IMR-90 (cell line): ENCODE results near the gene GMEB2. TPM values are rescaled to one million over a fixed set of nuclear protein-coding genes. Genes with fewer than 3 reads are reported as not detected.
A peak's percentile ranks its signal among the peaks of the same experiment; 100 is the strongest.

ENCODE experiments used
- ATAC-seq: fragments of 200-7000 bp; cut with Tn5 transposase; 2 replicates; pipeline ENCODE4 v1.9.1; 2020; ENCODE audit warnings: low read depth, mild to moderate bottlenecking, moderate library complexity
- BruUV-seq: library from RNA; stranded (reverse); fragments of 400-500 nt; replicated peaks from 2 replicates; lab custom pipeline; 2021; lab: Mats Ljungman, UMichigan
- CTCF ChIA-PET: fragments of 300-600 bp; formaldehyde crosslinking; extraction: SDS; loops from one replicate; lab custom pipeline; 2021; ENCODE audit warnings: antibody characterized with exemption; lab: Yijun Ruan, JAX
- POLR2A ChIA-PET: fragments of 300-600 bp; sonication (Branson Sonifier 250); formaldehyde crosslinking; loops from one replicate; lab custom pipeline; 2022; ENCODE audit warnings: antibody characterized with exemption; ENCODE audit not compliant: unreplicated experiment; lab: Charles Lee
- DNase-seq: peaks from one replicate; pipeline ENCODE4 v3.0.0; 2013
- H2AFZ ChIP-seq: replicated peaks from 2 replicates; pipeline ENCODE3; 2013; ENCODE audit warnings: low read length, mild to moderate bottlenecking; ENCODE audit not compliant: poor library complexity
- H2AK5ac ChIP-seq: 2 replicates; pipeline ENCODE4 v1.6.1; 2013; ENCODE audit warnings: low read depth, low read length, inconsistent platforms
- H2AK9ac ChIP-seq: replicated peaks from 2 replicates; pipeline ENCODE3; 2013; ENCODE audit warnings: mild to moderate bottlenecking, low read depth, low read length, moderate library complexity; ENCODE audit not compliant: poor library complexity
- H2BK120ac ChIP-seq: 2 replicates; pipeline ENCODE4 v1.6.1; 2013; ENCODE audit warnings: low read depth, low read length, inconsistent platforms
- H2BK15ac ChIP-seq: 3 replicates; pipeline ENCODE4 v1.6.1; 2013; ENCODE audit warnings: low read depth, low read length, inconsistent platforms
- H2BK20ac ChIP-seq: 2 replicates; pipeline ENCODE4 v1.6.1; 2013; ENCODE audit warnings: low read depth, mild to moderate bottlenecking, inconsistent platforms, low read length, moderate library complexity
- H2BK5ac ChIP-seq: 2 replicates; pipeline ENCODE4 v1.6.1; 2013; ENCODE audit warnings: mild to moderate bottlenecking, low read depth, low read length, inconsistent platforms; ENCODE audit not compliant: poor library complexity, severe bottlenecking
- H3K14ac ChIP-seq: replicated peaks from 2 replicates; pipeline ENCODE4 v1.6.1; 2013; ENCODE audit warnings: low read depth, low read length, inconsistent platforms
- H3K18ac ChIP-seq: 2 replicates; pipeline ENCODE4 v1.6.1; 2013; ENCODE audit warnings: low read depth, low read length, control low read depth
- H3K23ac ChIP-seq: 2 replicates; pipeline ENCODE4 v1.6.1; 2013; ENCODE audit warnings: low read depth, low read length, inconsistent platforms
- H3K27ac ChIP-seq: 2 replicates; pipeline ENCODE4 v1.5.1; 2013; ENCODE audit warnings: mild to moderate bottlenecking, control low read depth, low read length; ENCODE audit not compliant: insufficient read depth
- H3K27me3 ChIP-seq: 2 replicates; pipeline ENCODE4 v1.6.1; 2013; ENCODE audit warnings: low read length; ENCODE audit not compliant: control insufficient read depth, insufficient read depth
- H3K36me3 ChIP-seq: 2 replicates; pipeline ENCODE4 v1.6.1; 2013; ENCODE audit warnings: low read length, mixed read lengths; ENCODE audit not compliant: control insufficient read depth, insufficient read depth
- H3K4ac ChIP-seq: 2 replicates; pipeline ENCODE4 v1.6.1; 2013; ENCODE audit warnings: low read depth, low read length, inconsistent platforms
- H3K4me1 ChIP-seq: 2 replicates; pipeline ENCODE4 v1.6.1; 2013; ENCODE audit warnings: low read length, mixed read lengths; ENCODE audit not compliant: control insufficient read depth, insufficient read depth
- H3K4me2 ChIP-seq: 2 replicates; pipeline ENCODE4 v1.6.1; 2013; ENCODE audit warnings: low read depth, mild to moderate bottlenecking, control low read depth, low read length, moderate library complexity
- H3K4me3 ChIP-seq: 2 replicates; pipeline ENCODE4 v1.5.1; 2013; ENCODE audit warnings: low read depth, mild to moderate bottlenecking, control low read depth, low read length, moderate library complexity; ENCODE audit not compliant: insufficient read depth
- H3K56ac ChIP-seq: 2 replicates; pipeline ENCODE4 v1.6.1; 2013; ENCODE audit warnings: low read length, inconsistent platforms; ENCODE audit not compliant: insufficient read depth; ENCODE audit errors: extremely low read depth
- H3K79me1 ChIP-seq, 2 experiments: 2 replicates each; pipeline ENCODE4 v1.6.1; 2013; ENCODE audit warnings: low read length in 2 of 2, inconsistent platforms in 1 of 2, low read depth in 1 of 2
- H3K9ac ChIP-seq: 2 replicates; pipeline ENCODE4 v1.6.1; 2013; ENCODE audit warnings: low read depth, low read length, control low read depth
- H3K9me1 ChIP-seq: 2 replicates; pipeline ENCODE4 v1.6.1; 2013; ENCODE audit warnings: low read length, inconsistent platforms; ENCODE audit not compliant: insufficient read depth
- H3K9me3 ChIP-seq: 2 replicates; pipeline ENCODE4 v1.6.1; 2013; ENCODE audit warnings: low read length; ENCODE audit not compliant: control insufficient read depth, insufficient read depth
- H4K20me1 ChIP-seq: 2 replicates; pipeline ENCODE4 v1.6.1; 2013; ENCODE audit warnings: low read length, inconsistent platforms; ENCODE audit not compliant: insufficient read depth
- H4K5ac ChIP-seq: 2 replicates; pipeline ENCODE4 v1.6.1; 2013; ENCODE audit warnings: mild to moderate bottlenecking, low read depth, low read length, control low read depth
- H4K8ac ChIP-seq, 2 experiments: 2 replicates each; pipeline ENCODE4 v1.6.1; 2013; ENCODE audit warnings: low read depth in 2 of 2, low read length in 2 of 2, control low read depth in 1 of 2, inconsistent platforms in 1 of 2
- H4K91ac ChIP-seq: 2 replicates; pipeline ENCODE4 v1.6.1; 2013; ENCODE audit warnings: low read depth, low read length, inconsistent platforms; ENCODE audit not compliant: insufficient read depth
- CEBPB ChIP-seq: IDR thresholded peaks from 2 replicates; pipeline ENCODE4 v1.6.1; 2012; ENCODE audit warnings: low read depth, low read length, improper control_type of control experiment
- CHD1 ChIP-seq: IDR thresholded peaks from 2 replicates; pipeline ENCODE4 v1.6.1; 2012; ENCODE audit warnings: low read depth, low read length, improper control_type of control experiment
- RFX5 ChIP-seq: IDR thresholded peaks from 2 replicates; pipeline ENCODE4 v1.8.0; 2012; ENCODE audit warnings: low read depth, mild to moderate bottlenecking, low read length, moderate library complexity
- WGBS, 2 experiments: methylation state at CpG; one replicate each; pipeline versions ENCODE4 v1.1.5 to v1.1.7; 2013; ENCODE audit warnings: missing lambda C conversion rate in 2 of 2; ENCODE audit not compliant: insufficient read length in 1 of 2; ENCODE audit errors: extremely low coverage in 2 of 2; 5-methylcytosine and 5-hydroxymethylcytosine counted together
- dilution Hi-C: fragments of 300-500 bp; cut with HindIII; formaldehyde crosslinking; loops from one replicate; pipeline ENCODE4 v1.14.3; 2018; ENCODE audit warnings: low sequenced_read_pairs; ENCODE audit not compliant: unreplicated experiment
- in situ Hi-C: fragments of 300-500 bp; cut with MboI; formaldehyde crosslinking; loops from 3 replicates; pipeline ENCODE4 v1.14.3; 2019; ENCODE audit warnings: low sequenced_read_pairs, inconsistent platforms, mixed read lengths
- intact Hi-C: fragments of 100-400 bp; cut with micrococcal nuclease; formaldehyde crosslinking; loops from 2 replicates; pipeline ENCODE4 v1.10.0; 2022
- polyA plus RNA-seq, 3 experiments: library from polyadenylated mRNA; depleted of rRNA; stranded (reverse); fragments of >200 nt; gene quantifications; 2 replicates each; pipeline ENCODE4 v1.2.3, GENCODE V29; 2012; ENCODE audit warnings: low replicate concordance in 1 of 3
- total RNA-seq: library from RNA; depleted of rRNA; stranded (reverse); fragments of >200 nt; gene quantifications from 2 replicates; pipeline ENCODE4 v1.2.3, GENCODE V29; 2012

GMEB2 gene
- total and polyA plus RNA-seq, 2 of the 4 experiments (the other 2 are of a cell fraction) = 5.0 to 10.0 TPM

- H3K9me3 ChIP-seq = no peaks in the 10 kb centered on the region
- H3K4me1 ChIP-seq = peaks cover 2% of the 10 kb centered on the region; the same call in 1 of the 2 replicates
- DNase-seq (peak; percentile 62), ATAC-seq (peak; percentile 37)
- no peak overlapping the region for H3K18ac ChIP-seq
- dilution Hi-C loops = no loop called here
- no peak overlapping the region; the same call in none of the 2 replicates for H3K23ac ChIP-seq
- 0 out of 2 replicates have a peak overlapping the region, but pooled peaks have one; percentile 8 for H3K56ac ChIP-seq
- H3K4me2 ChIP-seq = peak overlapping the region; percentile 69
- no peak overlapping the region for H2BK20ac ChIP-seq
- intact Hi-C loops = no loop called here
- no peak overlapping the region for H2BK5ac ChIP-seq
- peak overlapping the region; percentile 100; the same call in 1 of the 2 replicates for H3K4me3 ChIP-seq
- no peak overlapping the region for H2BK120ac ChIP-seq
- no peaks in the 10 kb centered on the region for H3K27me3 ChIP-seq
- peaks cover 6% of the 10 kb centered on the region; the same call in 1 of the 2 replicates for H3K9me1 ChIP-seq
- H3K27ac ChIP-seq = peak overlapping the region; percentile 85; the same call in 1 of the 2 replicates
- H3K4ac ChIP-seq = peak overlapping the region; percentile 38
- POLR2A ChIA-PET = interaction anchor here (0.7 kb wide), 2 partner anchors 70 to 125 kb away, joined by 3 to 4 read pairs; no protein-coding TSS in a partner anchor
- TF ChIP-seq CEBPB = peak; percentile 88
- TF ChIP-seq RFX5 = no peak
- TF ChIP-seq CHD1 = no peak
- peak overlapping the region; percentile 46 to 73 for H4K8ac ChIP-seq
- no peaks in the 10 kb centered on the region for H4K20me1 ChIP-seq
- 65% methylated on average over 12 of the region's 22 CpGs; no CpG with 5 or more reads in 1 of the 2 experiments for WGBS, 2 experiments
- peak overlapping the region; percentile 73 for H2AFZ ChIP-seq
- no peak overlapping the region for H2BK15ac ChIP-seq
- no peak overlapping the region; the same call in 1 of the 2 replicates for H4K5ac ChIP-seq
- CTCF ChIA-PET = no interaction called here
- H4K91ac ChIP-seq = no peak overlapping the region
- H3K36me3 ChIP-seq = no peaks in the 10 kb centered on the region
- 0 out of 2 replicates have a peak overlapping the region, but pooled peaks have one; percentile 37 for H3K14ac ChIP-seq
- BruUV-seq = no TSS peak
- H3K9ac ChIP-seq = peak overlapping the region; percentile 99; the same call in 1 of the 2 replicates
- H2AK9ac ChIP-seq = peak overlapping the region; percentile 99
- peak overlapping the region; percentile 96; the same call in 1 of the 2 replicates for H2AK5ac ChIP-seq
- in situ Hi-C loops = no loop called here
- peaks cover 27 to 46% of the 10 kb centered on the region in 2 experiments for H3K79me1 ChIP-seq
Observed at GRCh38 chr20:63628246-63628975, 1.5 kb upstream of the GMEB2 start.
